Activated B cell treated with CpG ODN at 0.5 μM for 24 hours (primary cell): Measurements from ENCODE around the gene KIAA0930. TPM values are rescaled to one million over a fixed set of nuclear protein-coding genes. Genes with fewer than 3 reads are reported as not detected.

Source experiments
- ATAC-seq: fragments of 200-7000 bp; cut with Tn5 transposase; one replicate; pipeline ENCODE4 v1.10.0; 2021; ENCODE audit warnings: low read depth, mild to moderate bottlenecking, moderate library complexity
- CTCF ChIA-PET: fragments of 350-600 bp; sonication (Branson Sonifier 250); formaldehyde crosslinking; loops from one replicate; lab custom pipeline; 2021; ENCODE audit warnings: antibody characterized with exemption; lab: Charles Lee
- POLR2A ChIA-PET: fragments of 350-600 bp; sonication (Branson Sonifier 250); formaldehyde crosslinking; loops from one replicate; lab custom pipeline; 2021; ENCODE audit warnings: antibody characterized with exemption; lab: Charles Lee
- DNase-seq: peaks from one replicate; pipeline ENCODE4 v3.0.0; 2022
- H3K27ac Mint-ChIP-seq: one replicate; pipeline ENCODE4 v1.8.0; 2020; ENCODE audit warnings: mixed read lengths
- H3K27me3 Mint-ChIP-seq: one replicate; pipeline ENCODE4 v1.8.0; 2021; ENCODE audit warnings: mixed read lengths
- H3K36me3 Mint-ChIP-seq: one replicate; pipeline ENCODE4 v1.8.0; 2021; ENCODE audit warnings: low read depth, mixed read lengths
- H3K4me1 Mint-ChIP-seq: one replicate; pipeline ENCODE4 v1.8.0; 2021; ENCODE audit warnings: mixed read lengths
- H3K4me3 Mint-ChIP-seq: one replicate; pipeline ENCODE4 v1.8.0; 2020; ENCODE audit warnings: mild to moderate bottlenecking, mixed read lengths
- H3K9me3 Mint-ChIP-seq: one replicate; pipeline ENCODE4 v1.8.0; 2020; ENCODE audit warnings: mixed read lengths
- intact Hi-C: fragments of 100-400 bp; cut with micrococcal nuclease; formaldehyde crosslinking; loops from one replicate; pipeline ENCODE4 v1.15.1; 2024
- total RNA-seq: library from RNA; stranded (reverse); gene quantifications from 2 replicates; pipeline ENCODE4 v1.2.3, GENCODE V29; 2022
- TF ChIP-seq, protein P1 (sequence below): fragments of 200-600 bp; IDR thresholded peaks from one replicate; pipeline ENCODE4 v1.8.0; 2022; ENCODE audit warnings: antibody characterized with exemption, mild to moderate bottlenecking

Gene KIAA0930
- total RNA-seq, 1 donor from 2014 or later: 42.2 TPM

GRCh38 chr22:45210991-45211390, 29.7 kb downstream of the KIAA0930 start:
- H3K27ac Mint-ChIP-seq: no peak overlapping the region
- no peak for DNase-seq
- H3K4me1 Mint-ChIP-seq: peaks cover 27% of the 10 kb centered on the region
- TF ChIP-seq, protein P1, sequence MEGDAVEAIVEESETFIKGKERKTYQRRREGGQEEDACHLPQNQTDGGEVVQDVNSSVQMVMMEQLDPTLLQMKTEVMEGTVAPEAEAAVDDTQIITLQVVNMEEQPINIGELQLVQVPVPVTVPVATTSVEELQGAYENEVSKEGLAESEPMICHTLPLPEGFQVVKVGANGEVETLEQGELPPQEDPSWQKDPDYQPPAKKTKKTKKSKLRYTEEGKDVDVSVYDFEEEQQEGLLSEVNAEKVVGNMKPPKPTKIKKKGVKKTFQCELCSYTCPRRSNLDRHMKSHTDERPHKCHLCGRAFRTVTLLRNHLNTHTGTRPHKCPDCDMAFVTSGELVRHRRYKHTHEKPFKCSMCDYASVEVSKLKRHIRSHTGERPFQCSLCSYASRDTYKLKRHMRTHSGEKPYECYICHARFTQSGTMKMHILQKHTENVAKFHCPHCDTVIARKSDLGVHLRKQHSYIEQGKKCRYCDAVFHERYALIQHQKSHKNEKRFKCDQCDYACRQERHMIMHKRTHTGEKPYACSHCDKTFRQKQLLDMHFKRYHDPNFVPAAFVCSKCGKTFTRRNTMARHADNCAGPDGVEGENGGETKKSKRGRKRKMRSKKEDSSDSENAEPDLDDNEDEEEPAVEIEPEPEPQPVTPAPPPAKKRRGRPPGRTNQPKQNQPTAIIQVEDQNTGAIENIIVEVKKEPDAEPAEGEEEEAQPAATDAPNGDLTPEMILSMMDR: no peak
- no peak overlapping the region for H3K4me3 Mint-ChIP-seq
- CTCF ChIA-PET: interaction anchor here (0.9 kb wide), 1 partner anchor 11 kb away, joined by 3 read pairs; no protein-coding TSS in a partner anchor
- peaks cover 43% of the 10 kb centered on the region for H3K36me3 Mint-ChIP-seq
- no peak for ATAC-seq
- no peaks in the 10 kb centered on the region for H3K27me3 Mint-ChIP-seq
- POLR2A ChIA-PET: no interaction called here
- H3K9me3 Mint-ChIP-seq: no peaks in the 10 kb centered on the region
- intact Hi-C loops: no loop called here

DNA sequence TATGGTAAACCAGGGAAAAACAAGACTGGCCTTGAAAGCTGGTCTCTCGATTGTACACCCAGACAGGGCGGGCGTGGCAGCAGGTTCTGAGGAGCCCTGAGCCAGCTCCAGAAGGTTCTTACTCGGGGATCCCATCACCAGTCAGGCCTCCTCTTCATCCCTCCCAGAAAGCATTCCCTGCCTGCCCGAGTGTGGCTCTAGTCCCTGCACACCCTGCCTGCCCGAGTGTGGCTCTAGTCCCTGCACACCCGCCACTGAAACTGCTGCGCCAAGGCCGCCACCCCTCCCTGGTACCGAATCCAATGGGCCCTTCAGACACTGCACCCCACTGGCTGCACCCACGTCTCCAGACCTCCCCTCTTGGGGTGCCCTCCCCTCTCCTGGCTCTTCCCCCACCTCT, 30.1 kb downstream of the KIAA0930 start:
- CTCF ChIA-PET: interaction anchor here (0.9 kb wide), 1 partner anchor 11 kb away, joined by 3 read pairs; no protein-coding TSS in a partner anchor
- POLR2A ChIA-PET: no interaction called here
- no peak overlapping the region for H3K4me3 Mint-ChIP-seq
- no peaks in the 10 kb centered on the region for H3K27me3 Mint-ChIP-seq
- peaks cover 47% of the 10 kb centered on the region for H3K36me3 Mint-ChIP-seq
- ATAC-seq (no peak), DNase-seq (no peak)
- intact Hi-C loops: no loop called here
- H3K9me3 Mint-ChIP-seq: no peaks in the 10 kb centered on the region
- peaks cover 24% of the 10 kb centered on the region for H3K4me1 Mint-ChIP-seq
- no peak overlapping the region for H3K27ac Mint-ChIP-seq
- TF ChIP-seq, protein P1: no peak

DNA sequence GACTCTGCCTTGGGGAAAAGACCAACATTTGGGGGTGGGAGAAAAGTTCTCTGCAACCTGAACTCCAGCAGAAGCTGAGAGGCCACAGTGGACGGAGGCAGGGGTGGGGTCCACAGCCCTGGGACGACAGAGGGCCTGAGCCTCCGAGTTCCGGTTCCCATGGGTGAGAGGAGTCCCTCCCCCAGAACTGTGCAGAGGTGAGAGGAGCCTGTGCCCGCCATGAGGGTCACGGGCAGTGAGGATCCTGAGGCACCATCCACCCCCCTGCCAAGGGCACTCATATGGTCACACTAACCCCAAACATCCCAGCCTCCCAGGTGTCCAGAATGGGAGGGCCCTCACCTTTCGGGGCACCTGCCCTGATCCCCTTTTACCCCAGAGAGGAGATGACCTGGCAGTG, 30.5 kb downstream of the KIAA0930 start:
- Mint-ChIP-seq H3K9me3 (no peaks in the 10 kb centered on the region), H3K27me3 (no peaks in the 10 kb centered on the region), H3K27ac (no peak overlapping the region), H3K36me3 (peaks cover 50% of the 10 kb centered on the region), H3K4me1 (peaks cover 20% of the 10 kb centered on the region), H3K4me3 (no peak overlapping the region)
- ATAC-seq: no peak
- ChIA-PET POLR2A (no interaction called here), CTCF (interaction anchor here (0.9 kb wide), 1 partner anchor 11 kb away, joined by 3 read pairs; no protein-coding TSS in a partner anchor)
- TF ChIP-seq, protein P1: no peak
- intact Hi-C loops: no loop called here
- no peak for DNase-seq

DNA sequence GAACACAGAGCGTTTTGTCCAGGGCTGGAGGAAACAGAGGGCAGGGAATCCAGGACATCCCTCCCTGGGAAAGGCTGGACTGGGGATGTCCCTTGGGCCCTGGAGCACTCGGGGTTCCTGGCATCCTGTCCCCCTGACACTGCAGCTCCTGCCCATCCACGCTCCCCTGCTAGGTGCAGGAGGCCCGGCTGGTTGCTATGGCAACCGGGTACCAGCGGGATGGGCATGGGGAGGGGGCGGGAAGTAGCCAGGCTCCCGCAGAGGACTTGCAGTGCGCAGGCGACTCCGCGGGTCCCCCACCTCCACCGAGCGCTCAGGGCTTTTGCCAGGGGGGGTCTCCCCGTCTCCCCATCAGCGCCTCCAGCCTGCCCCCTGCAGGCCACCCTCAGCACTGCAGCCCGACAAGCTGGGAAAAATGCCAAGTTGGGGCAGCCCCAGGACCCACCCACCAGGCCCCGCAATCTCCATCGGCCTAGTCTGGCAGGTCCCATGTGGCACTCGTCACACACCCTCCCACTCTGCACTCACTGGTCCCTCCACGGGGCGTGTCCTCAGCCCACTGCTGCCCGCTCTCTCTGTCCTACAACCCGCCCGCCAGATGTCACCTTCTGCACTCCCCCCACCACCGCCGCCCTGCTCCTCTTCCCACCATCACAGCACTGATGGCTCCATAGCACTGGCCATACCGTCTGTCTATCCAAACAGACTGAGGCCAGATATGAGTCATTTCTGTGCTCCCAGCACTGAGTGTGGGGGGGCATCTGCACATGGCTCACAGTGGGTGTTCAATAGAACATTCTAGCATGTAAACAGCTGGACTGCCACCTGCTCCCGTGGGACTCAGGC, 31.5 kb downstream of the KIAA0930 start:
- TF ChIP-seq, protein P1: no peak
- Mint-ChIP-seq H3K36me3 (peaks cover 58% of the 10 kb centered on the region), H3K4me1 (peaks cover 16% of the 10 kb centered on the region), H3K4me3 (no peak overlapping the region), H3K27ac (no peak overlapping the region), H3K9me3 (no peaks in the 10 kb centered on the region), H3K27me3 (no peaks in the 10 kb centered on the region)
- DNase-seq: no peak
- no peak for ATAC-seq
- ChIA-PET CTCF (interaction anchor here (0.9 kb wide), 1 partner anchor 204 kb away, joined by 3 read pairs; the partner anchor contains the start of genes RIBC2 and SMC1B), POLR2A (no interaction called here)
- intact Hi-C loops: no loop called here

GRCh38 chr22:45208696-45208992, 32.0 kb downstream of the KIAA0930 start:
- H3K9me3 Mint-ChIP-seq: no peaks in the 10 kb centered on the region
- TF ChIP-seq, protein P1: no peak
- no peak overlapping the region for H3K4me3 Mint-ChIP-seq
- no peak overlapping the region for H3K27ac Mint-ChIP-seq
- H3K27me3 Mint-ChIP-seq: no peaks in the 10 kb centered on the region
- peaks cover 64% of the 10 kb centered on the region for H3K36me3 Mint-ChIP-seq
- ATAC-seq: no peak
- intact Hi-C loops: no loop called here
- no peak for DNase-seq
- ChIA-PET CTCF (interaction anchor here (0.9 kb wide), 1 partner anchor 205 kb away, joined by 3 read pairs; the partner anchor contains the start of genes RIBC2 and SMC1B), POLR2A (no interaction called here)
- peaks cover 11% of the 10 kb centered on the region for H3K4me1 Mint-ChIP-seq
